GM21528 (cell line): ENCODE data around the gene BOLL.
A peak's percentile ranks its signal among the peaks of the same experiment; 100 is the strongest.
"Not testable (repeated sequence)": the region's sequence is repeated elsewhere in the genome, so short reads cannot be mapped to it uniquely, and the experiment has no call there.

Experiments
- ATAC-seq: cut with Tn5 transposase; IDR thresholded peaks from one replicate; pipeline ENCODE4 v1.9.1; 2021; ENCODE audit warnings: mild to moderate bottlenecking, moderate library complexity; ENCODE audit not compliant: unreplicated experiment, low FRiP score

BOLL gene, protein sequence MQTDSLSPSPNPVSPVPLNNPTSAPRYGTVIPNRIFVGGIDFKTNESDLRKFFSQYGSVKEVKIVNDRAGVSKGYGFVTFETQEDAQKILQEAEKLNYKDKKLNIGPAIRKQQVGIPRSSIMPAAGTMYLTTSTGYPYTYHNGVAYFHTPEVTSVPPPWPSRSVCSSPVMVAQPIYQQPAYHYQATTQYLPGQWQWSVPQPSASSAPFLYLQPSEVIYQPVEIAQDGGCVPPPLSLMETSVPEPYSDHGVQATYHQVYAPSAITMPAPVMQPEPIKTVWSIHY

GRCh38 chr2:197784956-197785941 lies at the start of gene BOLL:
TSS of gene BOLL (minus strand) at chr2:197785319. CDS start at chr2:197781850, 3,469 bp downstream.
- ATAC-seq: no peak

DNA sequence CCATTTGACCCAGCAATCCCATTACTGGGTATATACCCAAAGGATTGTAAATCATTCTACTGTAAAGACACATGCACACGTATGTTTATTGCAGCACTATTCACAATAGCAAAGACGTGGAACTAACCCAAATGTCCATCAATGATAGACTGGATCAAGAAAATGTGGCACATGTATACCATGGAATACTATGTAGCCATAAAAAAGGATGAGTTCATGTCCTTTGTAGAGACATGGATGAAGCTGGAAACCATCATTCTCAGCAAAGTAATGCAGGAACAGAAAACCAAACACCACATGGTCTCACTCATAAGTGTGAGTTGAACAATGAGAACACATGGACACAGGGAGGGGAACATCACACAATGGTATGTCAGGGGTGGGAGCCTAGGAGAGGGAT lies 49.7 kb upstream of the BOLL start:
- not testable (repeated sequence) for ATAC-seq

DNA sequence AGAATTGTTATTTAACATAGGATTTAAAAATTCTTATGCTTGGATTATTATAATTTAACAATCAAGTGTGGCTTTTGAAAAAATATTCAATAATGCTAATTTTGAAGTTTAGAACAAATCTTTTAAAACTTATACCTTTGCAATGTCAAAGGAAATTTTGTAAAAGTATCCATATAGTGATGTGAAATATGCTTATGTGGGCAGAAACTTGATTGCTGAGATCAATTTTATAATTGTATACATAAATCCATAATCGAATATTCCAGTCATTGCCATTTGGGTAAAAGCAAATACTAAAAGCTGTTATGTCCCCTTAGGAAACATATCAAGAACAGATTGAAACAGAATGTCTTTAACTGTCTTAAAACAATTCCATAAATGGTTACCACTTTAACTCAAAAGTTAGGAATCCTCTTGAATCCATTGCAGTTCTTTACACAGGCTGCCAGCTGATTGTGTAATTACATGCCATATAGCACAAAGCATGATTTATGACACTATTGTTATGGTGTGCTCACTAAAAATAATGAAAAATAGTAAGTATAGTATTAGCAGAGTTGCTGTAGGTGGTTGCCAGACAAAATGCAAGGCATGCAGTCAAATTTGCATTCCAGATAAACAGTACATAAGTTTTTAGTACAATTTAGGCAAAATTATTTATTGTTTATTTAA lies 43.5 kb upstream of the BOLL start:
- no peak for ATAC-seq

GRCh38 chr2:197827618-197828017 lies 42.5 kb upstream of the BOLL start:
- ATAC-seq: no peak

DNA sequence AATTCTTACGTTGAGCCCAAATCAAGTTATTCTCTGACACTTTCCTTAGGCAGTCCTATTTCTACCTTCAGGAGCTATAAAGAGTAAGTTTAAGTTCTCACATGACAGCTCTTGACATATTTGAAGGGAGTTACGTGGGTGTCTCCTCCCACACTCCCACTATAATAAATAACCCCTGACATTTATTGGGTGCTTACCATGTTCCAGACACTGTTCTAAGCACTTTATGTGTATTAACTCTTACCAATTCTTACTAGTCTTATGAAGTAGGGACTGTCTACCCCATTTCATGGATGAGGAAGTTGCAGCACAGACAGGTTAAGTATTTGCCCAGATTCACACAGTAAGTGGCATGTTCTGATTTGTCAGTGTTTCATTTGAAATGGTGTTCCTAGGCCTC lies 37.2 kb upstream of the BOLL start:
- ATAC-seq: no peak

GRCh38 chr2:197821550-197822289 lies 36.6 kb upstream of the BOLL start:
- ATAC-seq: no peak

DNA sequence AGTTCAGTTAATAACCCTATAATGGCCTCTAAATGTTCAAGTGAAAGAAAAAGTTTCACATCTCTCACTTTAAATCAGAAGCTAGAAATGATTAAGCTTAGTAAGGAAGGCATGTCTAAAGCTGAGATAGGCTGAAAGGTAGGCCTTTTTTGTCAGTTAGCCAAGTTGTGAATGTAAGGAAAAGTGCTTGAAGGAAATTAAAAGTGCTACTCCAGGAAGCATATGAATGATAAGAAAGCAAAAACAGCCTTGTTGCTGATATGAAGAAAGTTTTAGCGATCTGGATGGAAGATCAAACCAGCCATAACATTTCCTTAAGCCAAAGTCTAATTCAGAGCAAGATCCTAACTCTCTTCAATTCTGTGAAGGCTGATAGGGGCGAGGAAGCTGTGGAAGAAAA lies 29.4 kb upstream of the BOLL start:
- no peak for ATAC-seq

- no peak for ATAC-seq
Measured at GRCh38 chr2:197813093-197813787, 28.1 kb upstream of the BOLL start.

DNA sequence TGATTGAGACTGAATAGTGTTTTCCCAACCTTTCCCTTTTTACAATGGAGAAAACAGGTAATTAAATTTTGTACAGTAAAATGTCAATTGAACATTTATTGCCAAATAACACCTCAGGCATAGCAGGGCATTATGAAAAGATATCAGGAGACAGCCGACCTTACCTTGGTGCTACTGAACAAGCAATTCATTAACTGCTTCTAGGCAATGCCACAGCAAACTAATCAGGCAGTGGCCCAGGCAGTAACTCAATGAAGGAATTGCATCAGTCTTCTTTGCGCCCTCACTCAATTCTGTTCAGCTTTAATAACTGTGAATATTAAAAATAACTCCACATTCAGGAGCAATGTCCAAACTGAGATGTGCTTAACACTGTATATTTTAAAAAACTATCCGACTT lies 25.4 kb upstream of the BOLL start:
- no peak for ATAC-seq

GRCh38 chr2:197810016-197810415 lies 24.9 kb upstream of the BOLL start:
- no peak for ATAC-seq

DNA sequence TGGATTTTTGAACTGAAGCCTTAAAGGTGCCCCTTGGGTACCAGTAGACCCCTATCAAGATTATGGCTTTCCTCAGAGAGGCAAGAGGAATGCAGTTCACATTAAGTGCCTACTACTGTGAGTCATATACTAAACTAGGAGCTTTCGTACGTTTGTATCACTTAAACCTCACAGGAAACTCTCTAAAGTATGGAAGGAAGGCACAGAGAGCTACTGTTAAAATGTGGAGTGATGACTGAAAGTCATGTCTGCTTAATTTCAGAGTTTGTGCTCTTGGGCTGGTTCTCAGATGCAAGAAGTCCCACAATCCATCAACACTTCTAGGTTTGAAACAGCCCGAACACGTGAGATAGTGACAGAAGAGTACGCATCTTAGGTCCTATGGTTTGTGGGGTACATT lies 23.9 kb upstream of the BOLL start:
- ATAC-seq: no peak

DNA sequence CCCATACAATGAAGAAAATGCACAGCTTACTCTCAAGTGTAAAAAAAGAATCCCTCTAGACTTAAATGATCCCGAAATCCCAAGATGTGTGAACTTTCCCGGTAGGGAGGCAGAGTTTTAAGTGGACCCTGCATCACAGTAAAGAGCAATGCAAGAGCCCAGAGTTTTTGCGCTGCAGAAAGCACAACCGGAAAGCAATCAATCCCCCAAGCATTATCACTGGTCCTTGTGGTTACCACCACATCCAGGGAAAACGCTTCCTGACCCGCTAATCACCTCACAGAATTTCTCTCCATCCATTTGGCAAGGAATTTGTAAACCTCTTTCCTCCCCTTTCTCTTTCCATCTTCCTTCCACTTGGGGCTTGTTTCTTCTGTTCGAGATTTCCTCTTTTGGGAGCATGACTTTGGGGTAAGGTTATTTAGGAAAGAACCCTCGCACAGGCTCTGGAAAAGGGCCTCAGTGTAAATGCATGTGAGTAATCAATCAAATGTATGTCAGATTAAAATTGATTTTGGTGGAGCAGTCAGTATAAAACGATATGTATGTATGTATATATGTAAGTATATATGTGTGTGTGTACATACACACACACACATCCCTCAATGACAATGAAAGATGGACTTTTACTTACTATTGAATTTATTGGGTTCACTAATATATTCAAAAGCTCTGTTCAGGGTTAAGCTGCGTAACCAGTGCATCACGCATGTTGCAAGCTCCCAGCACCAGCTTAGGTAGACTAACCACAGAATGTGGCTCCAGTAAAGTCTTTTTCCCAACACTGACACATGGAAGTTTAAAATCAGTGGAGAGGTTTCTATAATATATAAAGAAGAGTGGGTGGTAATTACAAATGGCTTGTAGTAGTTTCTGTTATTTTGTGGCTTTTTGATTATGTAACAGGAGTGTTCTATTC lies 20.9 kb upstream of the BOLL start:
- ATAC-seq: no peak

DNA sequence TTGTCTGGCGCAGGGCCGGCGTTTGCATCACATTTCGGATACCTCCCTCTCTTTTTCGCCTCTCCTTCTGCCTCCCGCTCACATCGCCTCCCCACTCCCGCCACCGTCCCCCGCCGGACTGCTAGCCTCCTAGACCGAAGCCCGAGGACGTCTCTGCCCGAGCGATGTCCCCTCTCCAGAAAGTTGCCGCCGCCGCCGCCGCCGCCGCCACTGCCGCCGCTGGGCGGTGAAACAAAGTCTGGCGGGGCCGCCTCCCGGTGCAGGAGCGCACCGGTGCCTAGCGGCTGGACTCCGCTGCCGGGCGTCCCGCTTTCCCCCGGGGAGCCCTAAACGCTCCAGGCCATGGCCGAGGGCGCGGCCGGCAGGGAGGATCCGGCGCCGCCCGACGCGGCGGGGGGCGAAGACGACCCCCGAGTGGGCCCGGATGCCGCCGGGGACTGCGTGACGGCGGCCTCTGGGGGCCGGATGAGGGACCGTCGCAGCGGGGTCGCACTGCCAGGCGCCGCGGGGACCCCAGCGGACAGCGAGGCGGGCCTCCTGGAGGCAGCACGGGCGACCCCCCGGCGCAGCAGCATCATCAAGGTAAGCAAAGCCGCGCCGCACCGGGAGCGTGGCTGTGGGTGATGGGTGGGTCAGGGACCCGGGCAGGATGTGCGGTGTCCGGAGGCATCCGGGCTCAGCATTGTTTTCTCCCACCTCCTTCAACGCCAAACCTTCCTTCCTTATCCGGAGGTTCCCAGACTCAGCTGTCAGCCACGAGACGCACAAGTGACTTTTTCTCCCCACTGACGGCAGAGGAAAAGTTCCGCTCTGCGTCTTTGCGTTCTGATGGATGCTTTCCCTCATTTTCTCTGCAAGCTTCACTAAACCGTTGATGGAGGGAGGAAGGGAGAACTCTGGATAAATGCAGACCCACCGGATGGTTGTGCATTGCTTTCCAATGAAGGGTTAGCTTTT lies 19.9 kb upstream of the BOLL start:
- peak; percentile 47 for ATAC-seq

DNA sequence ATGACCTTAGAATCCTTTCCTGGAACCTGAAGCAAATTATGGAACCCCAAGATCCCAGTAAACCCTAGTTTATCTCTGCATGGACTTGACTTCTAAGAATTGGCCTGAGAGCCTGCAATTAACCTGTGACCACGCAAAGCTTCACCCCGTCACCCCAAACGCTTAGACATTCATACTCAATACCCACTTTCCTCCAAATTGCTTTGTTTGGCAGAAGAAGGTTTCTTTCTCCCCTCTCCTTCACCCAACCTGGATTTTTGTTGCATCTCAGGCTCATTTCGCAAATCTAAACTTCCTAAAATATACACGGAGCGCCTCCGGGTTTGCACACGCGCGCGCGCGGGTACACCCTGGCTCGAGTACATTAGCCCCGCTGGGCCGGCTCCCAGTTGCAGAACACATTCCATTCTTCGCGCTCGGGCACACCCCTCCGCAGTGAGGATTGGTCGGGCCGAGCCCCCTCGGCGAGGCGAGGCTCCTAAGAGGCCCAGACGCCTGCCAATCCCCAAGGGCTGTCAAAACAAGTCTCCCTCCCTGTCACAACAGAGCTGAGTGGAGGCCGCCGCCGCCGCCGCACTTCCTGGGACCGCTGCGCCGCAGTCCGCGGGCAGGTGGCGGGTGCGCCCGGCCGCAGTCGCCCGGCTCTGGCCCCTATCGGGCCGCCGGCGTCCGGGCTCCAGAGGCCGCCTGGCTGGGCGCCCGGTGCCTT lies 19.1 kb upstream of the BOLL start, which contains the start of gene PLCL1:
Gene PLCL1, plus strand, starts transcription at position 545 of the 709 bp plus-strand sequence.
- ATAC-seq: peak; percentile 100

- peak; percentile 33 for ATAC-seq
Measured at GRCh38 chr2:197803033-197803444, 17.9 kb upstream of the BOLL start.

GRCh38 chr2:197801033-197801432 lies 15.9 kb upstream of the BOLL start:
- ATAC-seq: no peak

GRCh38 chr2:197800091-197800490 lies 15.0 kb upstream of the BOLL start:
- ATAC-seq: no peak
